Lower lobe of right lung (tissue), 2 donors: Measurements from ENCODE around the gene SLC7A1. TPM values are rescaled to one million over a fixed set of nuclear protein-coding genes. Genes with fewer than 3 reads are reported as not detected.
A peak's percentile ranks its signal among the peaks of the same experiment; 100 is the strongest.

ENCODE experiments used
- ATAC-seq, 2 donors: fragments of 200-7000 bp; cut with Tn5 transposase; one replicate each; pipeline ENCODE4 v1.9.1; 2020 to 2022; ENCODE audit warnings: mild to moderate bottlenecking in 2 of 2, moderate library complexity in 2 of 2
- DNase-seq: peaks from one replicate; pipeline ENCODE4 v3.0.0-alpha.2; 2020
- H3K27ac ChIP-seq: fragments of 200-600 bp; one replicate; pipeline ENCODE4 v1.8.0; 2022
- H3K27me3 ChIP-seq: fragments of 200-600 bp; one replicate; pipeline ENCODE4 v1.8.0; 2022; ENCODE audit warnings: low read depth
- H3K36me3 ChIP-seq: fragments of 200-600 bp; one replicate; pipeline ENCODE4 v1.8.0; 2022; ENCODE audit warnings: mild to moderate bottlenecking
- H3K4me1 ChIP-seq: fragments of 200-600 bp; one replicate; pipeline ENCODE4 v1.8.0; 2022
- H3K4me3 ChIP-seq: fragments of 200-600 bp; one replicate; pipeline ENCODE4 v1.8.0; 2022; ENCODE audit warnings: mild to moderate bottlenecking
- H3K9me3 ChIP-seq: fragments of 200-600 bp; one replicate; pipeline ENCODE4 v1.8.0; 2022
- intact Hi-C: fragments of 100-400 bp; cut with DNase I; formaldehyde crosslinking; loops from one replicate; pipeline ENCODE4 v1.11.0; 2022
- total RNA-seq: library from RNA; stranded (reverse); fragmentation: NEBNext Ultra II Directional; extraction: Animal tissue kit (Norgen Biotek cat#: 25700); gene quantifications from one replicate; pipeline ENCODE4 v1.2.1, GENCODE V29; 2021
- TF ChIP-seq, protein P1 (sequence below): fragments of 200-600 bp; IDR thresholded peaks from one replicate; pipeline ENCODE4 v1.8.0; 2022; ENCODE audit warnings: antibody characterized with exemption, mild to moderate bottlenecking
- donor health status: DM: no; HTN: yes; CAD: no; lungs with severe emphysema.

The SLC7A1 gene
- total RNA-seq, 1 donor from 2014 or later: 19.2 TPM

DNA sequence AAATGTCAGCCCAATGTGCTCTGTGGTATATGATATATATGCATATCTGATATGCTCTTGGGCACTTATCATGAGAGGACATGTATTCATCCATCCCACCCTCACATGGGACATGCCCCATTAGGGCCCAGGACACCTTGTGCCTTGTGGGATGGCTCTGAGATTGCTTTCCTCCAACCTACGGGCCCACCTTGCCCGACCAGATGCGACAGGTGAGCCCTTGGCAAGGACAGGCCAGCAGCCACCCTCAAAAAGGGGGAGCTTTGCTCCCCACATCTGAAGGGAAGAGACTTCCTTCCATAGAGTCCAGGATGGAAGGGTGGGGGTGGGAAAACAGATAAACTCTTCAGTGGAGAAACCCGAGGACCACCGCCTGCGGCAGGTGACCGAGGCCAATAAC is 58.6 kb downstream of the SLC7A1 start:
- Histone ChIP-seq H3K4me3 (no peak overlapping the region), H3K27me3 (no peaks in the 10 kb centered on the region), H3K36me3 (peaks cover 15% of the 10 kb centered on the region), H3K4me1 (no peaks in the 10 kb centered on the region), H3K27ac (no peak overlapping the region), H3K9me3 (no peaks in the 10 kb centered on the region)
- ATAC-seq: no peak
- TF ChIP-seq, protein P1, sequence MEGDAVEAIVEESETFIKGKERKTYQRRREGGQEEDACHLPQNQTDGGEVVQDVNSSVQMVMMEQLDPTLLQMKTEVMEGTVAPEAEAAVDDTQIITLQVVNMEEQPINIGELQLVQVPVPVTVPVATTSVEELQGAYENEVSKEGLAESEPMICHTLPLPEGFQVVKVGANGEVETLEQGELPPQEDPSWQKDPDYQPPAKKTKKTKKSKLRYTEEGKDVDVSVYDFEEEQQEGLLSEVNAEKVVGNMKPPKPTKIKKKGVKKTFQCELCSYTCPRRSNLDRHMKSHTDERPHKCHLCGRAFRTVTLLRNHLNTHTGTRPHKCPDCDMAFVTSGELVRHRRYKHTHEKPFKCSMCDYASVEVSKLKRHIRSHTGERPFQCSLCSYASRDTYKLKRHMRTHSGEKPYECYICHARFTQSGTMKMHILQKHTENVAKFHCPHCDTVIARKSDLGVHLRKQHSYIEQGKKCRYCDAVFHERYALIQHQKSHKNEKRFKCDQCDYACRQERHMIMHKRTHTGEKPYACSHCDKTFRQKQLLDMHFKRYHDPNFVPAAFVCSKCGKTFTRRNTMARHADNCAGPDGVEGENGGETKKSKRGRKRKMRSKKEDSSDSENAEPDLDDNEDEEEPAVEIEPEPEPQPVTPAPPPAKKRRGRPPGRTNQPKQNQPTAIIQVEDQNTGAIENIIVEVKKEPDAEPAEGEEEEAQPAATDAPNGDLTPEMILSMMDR: no peak
- intact Hi-C loops: no loop called here
- DNase-seq: no peak

DNA sequence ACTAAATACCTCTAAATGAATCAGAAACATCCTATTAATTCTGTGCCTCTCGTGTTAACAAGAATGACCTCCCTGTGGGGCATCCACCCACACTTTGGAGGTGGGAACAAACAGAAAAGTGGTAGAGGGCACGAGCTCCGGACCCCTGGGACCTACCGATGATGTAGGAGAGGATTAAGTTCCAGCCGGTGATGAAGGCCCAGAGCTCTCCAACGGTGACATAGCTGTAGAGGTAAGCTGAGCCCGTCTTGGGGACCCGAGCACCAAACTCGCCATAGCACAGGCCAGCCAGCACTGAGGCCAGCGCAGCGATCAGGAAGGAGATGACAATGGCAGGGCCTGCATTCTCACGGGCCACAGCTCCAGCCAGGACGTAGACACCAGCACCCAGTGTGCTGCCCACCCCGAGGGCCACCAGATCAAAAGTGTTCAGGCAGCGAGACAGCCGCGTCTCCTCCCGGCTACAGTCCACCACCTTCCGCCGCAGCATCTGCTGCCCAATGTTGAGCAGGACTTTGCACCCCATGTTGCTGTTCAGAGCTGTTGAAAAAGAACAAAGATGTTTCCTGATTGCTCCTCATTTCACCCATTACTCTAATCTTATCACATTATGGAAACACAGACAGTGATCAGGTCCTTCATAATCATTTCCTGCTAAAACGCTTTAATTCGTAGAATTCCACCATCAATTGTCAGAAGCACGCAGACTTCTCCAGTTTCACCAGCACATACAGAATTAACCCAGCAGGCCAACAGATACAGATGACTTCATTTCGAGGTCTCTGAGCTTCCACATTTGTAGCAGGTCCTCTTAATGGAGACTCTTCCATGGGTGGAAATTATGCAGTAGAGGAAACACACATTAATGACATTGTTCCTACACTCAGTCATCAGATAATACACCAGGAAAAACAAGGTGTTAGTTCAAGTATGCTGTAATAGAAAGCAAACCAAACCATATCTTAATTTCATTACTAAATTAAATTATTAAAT is 59.5 kb downstream of the SLC7A1 start:
- TF ChIP-seq, protein P1: no peak
- no peaks in the 10 kb centered on the region for H3K9me3 ChIP-seq
- H3K4me3 ChIP-seq: no peak overlapping the region
- no peak for DNase-seq
- intact Hi-C loops: no loop called here
- no peak for ATAC-seq
- no peaks in the 10 kb centered on the region for H3K27me3 ChIP-seq
- peaks cover 15% of the 10 kb centered on the region for H3K36me3 ChIP-seq
- no peak overlapping the region for H3K27ac ChIP-seq
- no peaks in the 10 kb centered on the region for H3K4me1 ChIP-seq

DNA sequence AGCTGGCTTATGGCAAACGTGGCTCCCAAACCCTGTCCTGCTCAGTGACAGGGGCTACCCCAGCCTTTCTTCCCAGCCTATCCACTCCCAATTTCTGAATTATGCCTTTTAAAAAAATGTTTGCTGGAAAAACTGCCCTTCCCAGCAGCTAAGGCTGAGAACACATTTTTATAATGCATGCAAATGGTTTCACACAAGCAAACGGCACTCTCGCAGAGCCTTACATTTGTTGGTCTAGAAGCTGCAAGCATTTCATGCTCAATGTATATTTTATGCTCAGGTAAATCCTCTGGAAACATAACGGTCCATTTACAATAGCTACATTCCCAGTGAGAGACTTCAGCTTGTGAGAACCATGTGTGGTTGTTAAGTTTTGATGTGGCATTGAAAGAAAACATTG is 61.4 kb downstream of the SLC7A1 start:
- Histone ChIP-seq H3K4me1 (no peaks in the 10 kb centered on the region), H3K36me3 (peaks cover 29% of the 10 kb centered on the region), H3K4me3 (no peak overlapping the region), H3K9me3 (no peaks in the 10 kb centered on the region), H3K27me3 (no peaks in the 10 kb centered on the region), H3K27ac (no peak overlapping the region)
- no peak for ATAC-seq
- DNase-seq: no peak
- TF ChIP-seq, protein P1: no peak
- intact Hi-C loops: no loop called here

DNA sequence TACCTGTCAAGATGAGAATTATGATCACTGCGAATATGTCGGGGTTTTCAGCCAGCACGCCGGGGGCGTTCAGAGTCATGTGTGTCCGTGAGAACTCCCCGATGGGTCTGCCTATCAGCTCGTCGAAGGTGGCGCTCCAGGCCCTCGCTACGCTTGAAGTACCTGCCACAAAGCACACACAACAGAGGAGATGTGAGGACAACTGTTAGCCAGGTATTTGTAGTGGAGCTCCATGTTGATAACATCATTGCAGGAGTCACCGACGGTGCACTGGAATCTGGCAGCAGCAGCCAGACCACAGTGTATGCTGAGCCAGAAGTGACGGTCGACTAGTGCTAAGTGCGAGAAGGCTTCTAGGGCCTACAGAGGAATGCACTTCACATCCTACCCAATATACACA is 62.7 kb downstream of the SLC7A1 start:
- H3K9me3 ChIP-seq: no peaks in the 10 kb centered on the region
- DNase-seq: no peak
- intact Hi-C loops: no loop called here
- H3K4me1 ChIP-seq: no peaks in the 10 kb centered on the region
- H3K36me3 ChIP-seq: peaks cover 30% of the 10 kb centered on the region
- ATAC-seq: peak; percentile 63 to 77
- H3K4me3 ChIP-seq: no peak overlapping the region
- no peak overlapping the region for H3K27ac ChIP-seq
- H3K27me3 ChIP-seq: no peaks in the 10 kb centered on the region
- TF ChIP-seq, protein P1: no peak

DNA sequence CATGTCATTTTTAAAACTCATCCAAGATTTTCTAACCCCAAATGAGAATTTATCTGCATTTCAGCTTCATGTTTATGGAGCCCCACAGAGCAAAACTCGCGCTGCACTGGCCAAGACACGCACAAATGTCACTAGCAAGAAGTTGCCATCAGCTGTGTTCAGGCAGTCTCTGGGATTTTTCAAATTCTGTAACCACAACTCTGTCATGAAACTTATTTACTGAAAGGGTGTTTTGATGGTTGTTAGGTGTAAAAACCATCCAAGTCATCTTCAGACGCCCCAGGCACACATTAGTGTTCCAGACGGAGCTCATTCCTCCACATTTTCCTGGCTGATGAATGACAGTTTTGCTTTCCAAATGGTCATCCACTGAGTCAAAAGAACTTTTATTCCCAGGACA is 63.4 kb downstream of the SLC7A1 start:
- no peak for DNase-seq
- Histone ChIP-seq H3K36me3 (peaks cover 30% of the 10 kb centered on the region), H3K27ac (no peak overlapping the region), H3K4me1 (no peaks in the 10 kb centered on the region), H3K4me3 (no peak overlapping the region), H3K27me3 (no peaks in the 10 kb centered on the region), H3K9me3 (no peaks in the 10 kb centered on the region)
- TF ChIP-seq, protein P1: no peak
- ATAC-seq: no peak
- intact Hi-C loops: no loop called here
